Uterus (tissue), 4 donors: ENCODE measurements around the gene DPP10. TPM values are rescaled to one million over a fixed set of nuclear protein-coding genes. Genes with fewer than 3 reads are reported as not detected.
A peak's percentile ranks its signal among the peaks of the same experiment; 100 is the strongest.

ENCODE experiments used
- DNase-seq, 2 donors: peaks; one replicate each; pipeline ENCODE4 v3.0.0-alpha.2; 2019 to 2020
- H3K27ac ChIP-seq, 2 donors: fragments of 200-600 bp; sonication (generic); 1 replicate in 1 of 2; 2 replicates in 1 of 2; pipeline ENCODE4 v1.5.1; 2016 to 2018
- H3K27me3 ChIP-seq, 2 donors: fragments of 200-600 bp; sonication (generic); one replicate each; pipeline ENCODE4 v1.5.1; 2018 to 2019; ENCODE audit warnings: control low read depth in 1 of 2
- H3K36me3 ChIP-seq, 2 donors: fragments of 200-600 bp; sonication (generic); one replicate each; pipeline ENCODE4 v1.5.1; 2019; ENCODE audit warnings: control low read depth in 1 of 2
- H3K4me1 ChIP-seq, 2 donors: fragments of 200-600 bp; sonication (generic); one replicate each; pipeline ENCODE4 v1.5.1; 2018 to 2019; ENCODE audit warnings: control low read depth in 1 of 2
- H3K4me3 ChIP-seq, 2 donors: fragments of 200-600 bp; sonication (generic); 1 replicate in 1 of 2; 2 replicates in 1 of 2; pipeline ENCODE4 v1.5.1; 2018 to 2019; ENCODE audit warnings: mild to moderate bottlenecking in 1 of 2
- H3K9me3 ChIP-seq, 2 donors: fragments of 200-600 bp; sonication (generic); one replicate each; pipeline ENCODE4 v1.5.1; 2019; ENCODE audit warnings: control low read depth in 1 of 2
- POLR2A ChIP-seq, 2 donors: fragments of 450-650 bp; IDR thresholded peaks; one replicate each; pipeline ENCODE4 v1.6.1; 2016; ENCODE audit warnings: antibody characterized with exemption in 2 of 2, mild to moderate bottlenecking in 1 of 2, moderate library complexity in 1 of 2
- intact Hi-C: fragments of 100-400 bp; cut with DNase I; formaldehyde crosslinking; loops from one replicate; pipeline ENCODE4 v1.15.1; 2023; ENCODE audit warnings: low total_unique reads
- total RNA-seq, 4 donors: library from RNA; depleted of rRNA in 3 of 4; stranded (reverse); fragments of >200 nt in 3 of 4; gene quantifications; one replicate each; pipeline versions ENCODE4 v1.1.0 to v1.2.4, GENCODE V29; 2014 to 2023
- TF ChIP-seq, protein P1 (sequence below), 4 experiments: fragments of 200-600 bp in 2 of 4; fragments of 450-650 bp in 2 of 4; sonication (generic) in 2 of 4; IDR thresholded peaks; one replicate each; pipeline ENCODE4 v1.5.1; 2016 to 2019; ENCODE audit warnings: antibody characterized with exemption in 4 of 4, mild to moderate bottlenecking in 2 of 4, moderate library complexity in 1 of 4
- donor health status: DM: yes; HTN: yes; CAD: no.

The DPP10 gene
- total RNA-seq, 4 donors from 2014 or later, result 33.0 TPM; not detected in 3

DNA sequence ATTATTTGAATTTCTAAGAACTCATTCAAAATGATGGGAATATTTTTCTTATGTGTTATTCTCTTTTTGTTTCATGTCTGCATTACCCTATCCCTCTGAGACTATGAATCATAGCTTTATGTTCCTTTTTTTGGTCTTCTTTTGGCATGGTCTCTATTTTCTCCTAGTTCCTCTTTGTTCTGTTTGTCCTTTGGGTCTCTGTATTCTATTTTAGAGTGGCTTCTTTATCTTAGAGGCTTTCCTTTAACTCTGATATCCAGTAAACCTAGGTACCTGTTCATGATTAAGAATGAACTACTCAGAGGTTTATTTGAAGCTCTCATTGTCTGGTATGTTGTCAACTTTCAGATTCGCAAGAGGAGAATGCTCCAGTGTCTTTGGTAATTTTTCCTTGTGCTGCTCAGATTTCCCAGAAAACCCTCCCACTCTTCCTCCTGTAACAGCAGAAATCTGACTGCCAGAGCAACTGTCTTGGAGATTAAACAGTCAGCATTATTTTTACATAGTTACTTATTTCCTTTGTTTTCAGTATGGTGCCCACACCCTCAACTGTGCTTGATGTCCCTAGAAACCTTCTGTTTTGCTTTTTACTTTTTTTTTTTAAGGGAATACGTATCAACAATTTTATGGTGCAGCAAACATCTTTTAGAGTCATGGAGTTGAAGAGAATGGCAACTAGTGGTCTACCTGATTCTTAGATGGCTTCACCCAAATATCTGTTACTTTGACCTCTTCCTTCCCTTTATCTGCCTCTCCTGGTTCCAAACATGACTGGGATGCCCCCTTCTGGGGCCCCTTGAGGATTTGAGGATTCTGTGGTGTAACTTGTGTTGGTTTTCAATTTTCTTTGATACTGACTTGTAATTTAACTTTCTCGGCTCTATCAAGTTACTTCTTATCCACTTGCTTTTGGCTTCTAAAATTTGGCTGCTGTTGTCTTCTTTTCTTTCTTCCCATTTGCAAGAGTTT, 92.0 kb downstream of the DPP10 start:
- TF ChIP-seq POLR2A (IDR thresholded peaks at IDR 0.05), result no peak
- TF ChIP-seq, protein P1, sequence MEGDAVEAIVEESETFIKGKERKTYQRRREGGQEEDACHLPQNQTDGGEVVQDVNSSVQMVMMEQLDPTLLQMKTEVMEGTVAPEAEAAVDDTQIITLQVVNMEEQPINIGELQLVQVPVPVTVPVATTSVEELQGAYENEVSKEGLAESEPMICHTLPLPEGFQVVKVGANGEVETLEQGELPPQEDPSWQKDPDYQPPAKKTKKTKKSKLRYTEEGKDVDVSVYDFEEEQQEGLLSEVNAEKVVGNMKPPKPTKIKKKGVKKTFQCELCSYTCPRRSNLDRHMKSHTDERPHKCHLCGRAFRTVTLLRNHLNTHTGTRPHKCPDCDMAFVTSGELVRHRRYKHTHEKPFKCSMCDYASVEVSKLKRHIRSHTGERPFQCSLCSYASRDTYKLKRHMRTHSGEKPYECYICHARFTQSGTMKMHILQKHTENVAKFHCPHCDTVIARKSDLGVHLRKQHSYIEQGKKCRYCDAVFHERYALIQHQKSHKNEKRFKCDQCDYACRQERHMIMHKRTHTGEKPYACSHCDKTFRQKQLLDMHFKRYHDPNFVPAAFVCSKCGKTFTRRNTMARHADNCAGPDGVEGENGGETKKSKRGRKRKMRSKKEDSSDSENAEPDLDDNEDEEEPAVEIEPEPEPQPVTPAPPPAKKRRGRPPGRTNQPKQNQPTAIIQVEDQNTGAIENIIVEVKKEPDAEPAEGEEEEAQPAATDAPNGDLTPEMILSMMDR (IDR thresholded peaks at IDR 0.05), result no peak
- Histone ChIP-seq H3K4me3 (no peak overlapping the region), H3K27ac (peak overlapping the region; percentile 18 to 31), H3K9me3 (no peaks in the 10 kb centered on the region), H3K4me1 (no peaks in the 10 kb centered on the region), H3K36me3 (no peaks in the 10 kb centered on the region), H3K27me3 (no peaks in the 10 kb centered on the region)
- intact Hi-C loops, result no loop called here
- DNase-seq, result no peak

DNA sequence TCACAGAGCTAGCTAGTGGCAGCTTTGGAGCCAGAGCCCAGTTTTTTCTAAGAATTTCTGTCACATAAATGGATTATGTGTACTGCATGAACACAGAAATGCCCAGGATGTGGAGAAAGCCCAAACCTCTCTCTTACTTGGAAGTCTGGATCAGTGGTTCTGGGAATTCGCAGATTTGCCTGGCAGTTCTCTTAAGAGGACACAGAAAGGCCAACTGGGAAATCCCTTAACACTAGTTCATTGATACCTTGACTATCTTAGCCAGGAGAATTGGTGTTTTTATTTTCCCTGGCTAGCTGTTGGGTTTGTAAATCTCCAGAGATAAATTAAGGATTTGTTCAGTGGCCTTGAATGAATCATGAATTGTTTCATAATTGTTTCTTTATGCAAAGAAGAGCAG, 95.3 kb downstream of the DPP10 start:
- no peaks in the 10 kb centered on the region for H3K9me3 ChIP-seq
- H3K27ac ChIP-seq, result no peak overlapping the region
- no peaks in the 10 kb centered on the region for H3K27me3 ChIP-seq
- H3K36me3 ChIP-seq, result no peaks in the 10 kb centered on the region
- intact Hi-C loops, result no loop called here
- H3K4me3 ChIP-seq, result no peak overlapping the region
- no peak for TF ChIP-seq POLR2A (IDR thresholded peaks at IDR 0.05)
- TF ChIP-seq, protein P1 (IDR thresholded peaks at IDR 0.05), result no peak
- H3K4me1 ChIP-seq, result no peaks in the 10 kb centered on the region
- no peak for DNase-seq

DNA sequence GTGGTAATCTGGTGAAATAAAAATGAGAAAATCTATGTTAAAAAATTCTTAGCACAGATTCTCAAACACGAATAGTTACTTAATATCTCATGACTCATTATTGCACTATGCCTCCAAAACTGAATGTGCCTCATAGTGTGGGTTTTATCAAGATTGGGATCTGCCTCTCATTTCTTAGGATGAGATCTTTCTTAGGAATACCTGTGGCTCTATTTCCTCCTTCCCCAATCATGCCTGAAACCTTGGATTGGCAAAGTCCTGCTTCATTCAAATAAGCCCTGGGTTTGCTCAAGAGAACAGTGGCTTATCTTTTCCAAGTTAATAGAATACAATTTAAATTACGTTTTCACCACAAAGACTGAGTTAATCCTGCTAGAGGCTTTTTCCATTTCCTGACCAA, 100.3 kb downstream of the DPP10 start:
- TF ChIP-seq, protein P1 (IDR thresholded peaks at IDR 0.05), result no peak
- TF ChIP-seq POLR2A (IDR thresholded peaks at IDR 0.05), result no peak
- no peak for DNase-seq
- Histone ChIP-seq H3K27ac (peak overlapping the region; percentile 48 to 56), H3K9me3 (no peaks in the 10 kb centered on the region), H3K4me1 (no peaks in the 10 kb centered on the region), H3K36me3 (no peaks in the 10 kb centered on the region), H3K27me3 (no peaks in the 10 kb centered on the region), H3K4me3 (no peak overlapping the region)
- intact Hi-C loops, result no loop called here

DNA sequence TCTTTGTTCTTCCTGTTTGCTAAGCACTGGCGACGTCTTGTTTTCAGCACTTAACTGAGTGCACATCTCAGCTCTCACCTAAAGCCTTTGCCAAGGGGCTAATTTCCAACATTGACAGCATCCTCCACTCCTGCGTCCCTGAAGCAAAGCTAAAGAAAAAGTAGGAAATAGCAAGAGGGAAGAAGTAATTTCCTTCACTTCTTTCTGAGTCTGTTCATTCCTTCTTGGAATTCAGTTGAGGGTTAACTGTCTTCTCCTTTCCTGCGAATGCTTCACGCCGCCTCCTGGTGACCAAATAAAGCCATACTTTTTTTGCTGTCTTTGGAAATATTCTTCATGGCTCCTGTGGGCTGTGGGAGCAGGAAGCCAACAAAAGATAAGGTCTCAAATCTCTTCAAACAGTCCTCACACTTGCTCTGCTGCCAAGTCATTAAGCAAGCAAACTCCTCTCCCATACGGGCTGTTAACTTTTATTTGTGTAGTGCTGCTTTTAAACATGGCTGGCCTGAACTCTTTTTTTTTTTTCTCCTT, 100.9 kb downstream of the DPP10 start:
- no peaks in the 10 kb centered on the region for H3K9me3 ChIP-seq
- TF ChIP-seq, protein P1 (IDR thresholded peaks at IDR 0.05), result peak in 2 of 4 experiments; percentile 20 to 29
- TF ChIP-seq POLR2A (IDR thresholded peaks at IDR 0.05), result no peak
- H3K36me3 ChIP-seq, result no peaks in the 10 kb centered on the region
- peak; percentile 24 to 27 for DNase-seq
- H3K27me3 ChIP-seq, result no peaks in the 10 kb centered on the region
- no peak overlapping the region for H3K4me3 ChIP-seq
- intact Hi-C loops, result no loop called here
- H3K4me1 ChIP-seq, result no peaks in the 10 kb centered on the region
- H3K27ac ChIP-seq, result peak overlapping the region; percentile 48 to 56

DNA sequence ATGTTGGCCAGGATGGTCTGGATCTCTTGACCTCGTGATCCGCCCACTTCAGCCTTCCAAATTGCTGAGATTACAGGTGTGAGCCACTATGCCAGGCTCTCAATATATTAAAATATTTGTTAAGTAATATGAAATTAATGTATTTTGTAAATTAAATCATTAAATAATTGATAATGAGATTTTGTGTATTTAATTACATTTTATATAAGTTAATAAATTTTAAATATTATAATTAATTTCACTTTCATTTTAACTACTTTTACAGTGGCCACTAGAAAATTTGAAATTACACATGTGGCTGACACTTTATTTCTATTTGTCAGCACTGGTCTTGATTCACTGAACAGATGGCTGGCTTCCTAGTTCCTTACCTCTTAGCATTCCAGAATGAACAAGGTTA, 102.6 kb downstream of the DPP10 start:
- DNase-seq, result no peak

More for the DNA sequence above, 102.6 kb downstream of the DPP10 start:
- Histone ChIP-seq H3K36me3 (no peaks in the 10 kb centered on the region), H3K27me3 (no peaks in the 10 kb centered on the region), H3K4me1 (no peaks in the 10 kb centered on the region), H3K4me3 (no peak overlapping the region), H3K27ac (no peak overlapping the region), H3K9me3 (no peaks in the 10 kb centered on the region)
- TF ChIP-seq POLR2A (IDR thresholded peaks at IDR 0.05), result no peak
- TF ChIP-seq, protein P1 (IDR thresholded peaks at IDR 0.05), result no peak
- intact Hi-C loops, result no loop called here
